Measurements from ENCODE around the gene DNM3. TPM values are rescaled to one million over a fixed set of nuclear protein-coding genes. Genes with fewer than 3 reads are reported as not detected.

DNM3 gene
- total RNA-seq, 1 donor from 2014 or later: 2.1 TPM

DNA sequence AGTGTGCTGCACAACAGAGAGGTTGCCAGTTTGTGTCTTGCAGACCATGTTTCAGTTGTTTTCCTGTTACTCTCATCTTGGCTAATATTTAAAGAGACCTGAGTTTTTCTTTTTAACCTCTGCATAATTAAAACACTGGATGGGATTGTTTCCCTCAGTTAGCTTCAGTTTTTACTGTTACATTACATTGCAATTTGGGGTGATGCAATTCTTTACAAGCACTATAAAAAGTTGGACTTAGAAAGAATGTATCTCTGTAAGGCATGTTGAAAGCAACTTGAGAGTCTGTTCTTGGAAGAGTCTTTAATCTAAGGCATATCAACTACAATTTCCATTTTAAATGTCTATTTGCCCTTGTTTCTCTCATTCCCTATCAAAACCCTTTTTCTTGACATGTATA is 99.1 kb downstream of the DNM3 start:
- no peaks in the 10 kb centered on the region for H3K27me3 Mint-ChIP-seq
- ATAC-seq (ENCODE audit: low read depth): no peak

DNA sequence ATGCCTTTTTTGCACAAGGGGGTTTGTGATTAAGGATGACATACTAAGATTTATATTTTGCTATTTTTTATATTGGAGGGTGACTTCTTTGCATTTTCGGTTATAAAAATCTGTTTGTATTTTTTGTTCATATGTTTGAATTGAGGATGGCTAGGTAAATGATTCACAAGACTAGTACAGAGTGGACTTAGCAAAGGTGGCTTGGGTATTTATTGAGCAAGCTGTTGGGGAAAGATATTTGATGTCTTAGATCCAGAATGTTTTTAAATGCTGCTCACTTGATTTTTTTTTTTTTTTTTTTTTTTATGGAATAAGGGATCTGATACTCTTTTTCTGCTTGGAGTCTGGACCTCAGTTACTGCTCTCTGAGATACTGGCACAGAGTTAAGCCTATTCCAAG is 100.6 kb downstream of the DNM3 start:
- H3K9me3 Mint-ChIP-seq: no peaks in the 10 kb centered on the region
- no peak for DNase-seq
- TF ChIP-seq, protein P1, sequence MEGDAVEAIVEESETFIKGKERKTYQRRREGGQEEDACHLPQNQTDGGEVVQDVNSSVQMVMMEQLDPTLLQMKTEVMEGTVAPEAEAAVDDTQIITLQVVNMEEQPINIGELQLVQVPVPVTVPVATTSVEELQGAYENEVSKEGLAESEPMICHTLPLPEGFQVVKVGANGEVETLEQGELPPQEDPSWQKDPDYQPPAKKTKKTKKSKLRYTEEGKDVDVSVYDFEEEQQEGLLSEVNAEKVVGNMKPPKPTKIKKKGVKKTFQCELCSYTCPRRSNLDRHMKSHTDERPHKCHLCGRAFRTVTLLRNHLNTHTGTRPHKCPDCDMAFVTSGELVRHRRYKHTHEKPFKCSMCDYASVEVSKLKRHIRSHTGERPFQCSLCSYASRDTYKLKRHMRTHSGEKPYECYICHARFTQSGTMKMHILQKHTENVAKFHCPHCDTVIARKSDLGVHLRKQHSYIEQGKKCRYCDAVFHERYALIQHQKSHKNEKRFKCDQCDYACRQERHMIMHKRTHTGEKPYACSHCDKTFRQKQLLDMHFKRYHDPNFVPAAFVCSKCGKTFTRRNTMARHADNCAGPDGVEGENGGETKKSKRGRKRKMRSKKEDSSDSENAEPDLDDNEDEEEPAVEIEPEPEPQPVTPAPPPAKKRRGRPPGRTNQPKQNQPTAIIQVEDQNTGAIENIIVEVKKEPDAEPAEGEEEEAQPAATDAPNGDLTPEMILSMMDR (IDR thresholded peaks at IDR 0.05): no peak
- CTCF ChIA-PET: no interaction called here
- H3K4me1 Mint-ChIP-seq: no peaks in the 10 kb centered on the region
- H3K27me3 Mint-ChIP-seq: no peaks in the 10 kb centered on the region
- intact Hi-C loops (cut with micrococcal nuclease): no loop called here
- ATAC-seq (ENCODE audit: low read depth): no peak
- no peak overlapping the region for H3K4me3 Mint-ChIP-seq
- POLR2A ChIA-PET: no interaction called here
- no peak overlapping the region for H3K27ac Mint-ChIP-seq
- no peaks in the 10 kb centered on the region for H3K36me3 Mint-ChIP-seq (ENCODE audit: low read depth)

More for the DNA sequence above, 99.1 kb downstream of the DNM3 start:
- Mint-ChIP-seq H3K4me1 (no peaks in the 10 kb centered on the region), H3K9me3 (no peaks in the 10 kb centered on the region), H3K4me3 (no peak overlapping the region), H3K36me3 (ENCODE audit: low read depth) (no peaks in the 10 kb centered on the region), H3K27ac (no peak overlapping the region)
- CTCF ChIA-PET: no interaction called here
- intact Hi-C loops (cut with micrococcal nuclease): no loop called here
- POLR2A ChIA-PET: no interaction called here
- TF ChIP-seq, protein P1 (IDR thresholded peaks at IDR 0.05): no peak
- DNase-seq: no peak

DNA sequence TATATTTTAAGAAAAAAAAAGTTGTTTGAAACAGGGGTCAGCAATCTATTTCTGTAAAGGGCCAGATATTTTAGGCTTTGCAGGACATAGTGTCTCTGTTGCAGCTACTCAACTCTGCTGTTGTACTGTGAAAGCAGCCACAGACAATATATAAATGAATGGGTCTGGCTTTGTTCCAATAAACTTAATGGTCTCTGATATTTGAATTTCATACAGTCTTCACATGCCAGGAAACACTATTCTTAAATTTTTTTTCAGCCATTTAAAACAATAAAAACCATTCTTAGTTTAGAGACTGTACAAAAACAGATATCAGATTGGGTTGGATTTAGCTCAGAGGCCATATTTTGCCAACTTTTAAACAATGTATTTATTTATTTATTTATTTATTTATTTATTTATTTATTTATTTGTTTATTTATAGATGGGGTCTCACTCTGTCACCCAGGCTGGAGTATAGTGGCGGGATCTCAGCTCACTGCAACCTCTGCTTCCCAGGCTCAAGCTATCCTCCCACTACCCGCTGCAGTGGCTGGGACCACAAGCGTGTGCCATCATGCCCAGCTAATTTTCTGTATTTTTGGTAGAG is 102.8 kb downstream of the DNM3 start:
- TF ChIP-seq, protein P1 (IDR thresholded peaks at IDR 0.05): no peak
- no peak for DNase-seq
- intact Hi-C loops (cut with micrococcal nuclease): no loop called here
- CTCF ChIA-PET: no interaction called here
- Mint-ChIP-seq H3K36me3 (ENCODE audit: low read depth) (no peaks in the 10 kb centered on the region), H3K27ac (no peak overlapping the region), H3K9me3 (no peaks in the 10 kb centered on the region), H3K4me3 (no peak overlapping the region), H3K4me1 (no peaks in the 10 kb centered on the region), H3K27me3 (no peaks in the 10 kb centered on the region)
- ATAC-seq (ENCODE audit: low read depth): no peak
- POLR2A ChIA-PET: no interaction called here

DNA sequence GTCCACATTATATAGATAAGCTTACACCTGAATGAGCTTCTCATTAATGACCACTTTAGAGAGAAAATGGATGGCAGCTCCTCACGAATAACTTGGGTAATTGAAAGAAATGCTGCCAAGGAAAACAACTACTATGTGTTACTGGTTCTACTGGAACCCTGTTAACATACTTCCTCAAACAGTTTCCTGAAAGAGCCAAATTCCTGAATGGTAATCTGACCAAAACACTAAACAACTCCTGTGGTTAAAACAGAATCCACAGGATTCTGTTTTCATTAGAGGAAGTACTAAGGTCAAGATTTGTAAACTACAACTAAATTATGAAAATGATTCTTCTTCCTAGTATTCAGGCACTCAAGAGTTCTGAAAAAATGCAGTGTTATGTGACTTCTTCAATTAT is 107.2 kb downstream of the DNM3 start:
- ATAC-seq (ENCODE audit: low read depth) (no peak), DNase-seq (no peak)
- Mint-ChIP-seq H3K27me3 (no peaks in the 10 kb centered on the region), H3K9me3 (no peaks in the 10 kb centered on the region), H3K4me1 (no peaks in the 10 kb centered on the region), H3K36me3 (ENCODE audit: low read depth) (no peaks in the 10 kb centered on the region), H3K27ac (no peak overlapping the region), H3K4me3 (no peak overlapping the region)
- intact Hi-C loops (cut with micrococcal nuclease): no loop called here
- POLR2A ChIA-PET: no interaction called here
- CTCF ChIA-PET: no interaction called here
- TF ChIP-seq, protein P1 (IDR thresholded peaks at IDR 0.05): no peak

DNA sequence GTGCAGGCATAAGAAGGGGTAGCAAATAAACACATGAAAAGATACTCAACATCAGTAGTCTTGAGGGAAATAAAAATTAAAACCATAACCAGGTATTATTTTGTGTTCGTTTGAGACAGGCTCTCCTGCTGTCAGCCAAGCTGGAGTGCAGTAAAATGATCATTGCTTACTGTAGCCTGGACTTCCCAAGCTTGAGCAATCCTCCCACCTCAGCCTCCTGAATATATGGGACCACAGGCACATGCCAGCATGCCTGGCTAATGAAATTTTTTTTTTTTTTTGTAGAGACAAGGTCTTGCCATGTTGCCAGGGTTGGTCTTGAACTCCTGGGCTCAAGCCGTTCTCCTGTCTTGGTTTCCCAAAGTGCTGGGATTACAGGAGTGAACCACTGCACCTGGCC is 108.0 kb downstream of the DNM3 start:
- ATAC-seq (ENCODE audit: low read depth) (no peak), DNase-seq (no peak)
- intact Hi-C loops (cut with micrococcal nuclease): no loop called here
- TF ChIP-seq, protein P1 (IDR thresholded peaks at IDR 0.05): no peak
- Mint-ChIP-seq H3K4me3 (no peak overlapping the region), H3K4me1 (no peaks in the 10 kb centered on the region), H3K27ac (no peak overlapping the region), H3K9me3 (no peaks in the 10 kb centered on the region), H3K27me3 (no peaks in the 10 kb centered on the region), H3K36me3 (ENCODE audit: low read depth) (no peaks in the 10 kb centered on the region)
- POLR2A ChIA-PET: no interaction called here
- CTCF ChIA-PET: no interaction called here
